Activated effector memory CD4-positive, alpha-beta T cell treated with anti-CD3 and anti-CD28 coated beads, Interleukin-2, amount 50 U/mL, for 16 hours (primary cell): ENCODE measurements around the gene ANKRD17.

Experiments
- DNase-seq: peaks from one replicate; pipeline ENCODE4 v3.0.0-alpha.2; 2020

Gene ANKRD17

GRCh38 chr4:73194064-73194463 lies 64.5 kb downstream of the ANKRD17 start:
- DNase-seq, result no peak

- DNase-seq, result no peak
Observed at GRCh38 chr4:73193659-73194058, 64.9 kb downstream of the ANKRD17 start.

GRCh38 chr4:73193155-73193554 lies 65.4 kb downstream of the ANKRD17 start:
- DNase-seq, result no peak

- DNase-seq, result no peak
Observed at GRCh38 chr4:73189274-73189810, 69.3 kb downstream of the ANKRD17 start.

GRCh38 chr4:73187325-73187724 lies 71.3 kb downstream of the ANKRD17 start:
- no peak for DNase-seq

- no peak for DNase-seq
Observed at GRCh38 chr4:73185903-73186302, 72.7 kb downstream of the ANKRD17 start.

GRCh38 chr4:73181231-73181630 lies 77.4 kb downstream of the ANKRD17 start:
- no peak for DNase-seq

GRCh38 chr4:73178389-73178788 lies 80.2 kb downstream of the ANKRD17 start:
- DNase-seq, result no peak

- DNase-seq, result no peak
Observed at GRCh38 chr4:73172161-73172560, 86.4 kb downstream of the ANKRD17 start.

- no peak for DNase-seq
Observed at GRCh38 chr4:73170518-73171198, 87.9 kb downstream of the ANKRD17 start.

- no peak for DNase-seq
Observed at GRCh38 chr4:73166212-73166611, 92.4 kb downstream of the ANKRD17 start.

GRCh38 chr4:73161527-73162185 lies 96.9 kb downstream of the ANKRD17 start:
- DNase-seq, result no peak

- DNase-seq, result no peak
Observed at GRCh38 chr4:73156394-73156793, 102.2 kb downstream of the ANKRD17 start.

GRCh38 chr4:73152893-73153292 lies 105.7 kb downstream of the ANKRD17 start:
- no peak for DNase-seq

- no peak for DNase-seq
Observed at GRCh38 chr4:73142995-73143547, 115.5 kb downstream of the ANKRD17 start.

GRCh38 chr4:73139991-73140390 lies 118.6 kb downstream of the ANKRD17 start:
- DNase-seq, result no peak

GRCh38 chr4:73139245-73139644 lies 119.4 kb downstream of the ANKRD17 start:
- DNase-seq, result no peak

GRCh38 chr4:73137121-73137520 lies 121.5 kb downstream of the ANKRD17 start:
- no peak for DNase-seq

- no peak for DNase-seq
Observed at GRCh38 chr4:73133784-73134183, 124.8 kb downstream of the ANKRD17 start.

- no peak for DNase-seq
Observed at GRCh38 chr4:73131281-73131680, 127.3 kb downstream of the ANKRD17 start.

- no peak for DNase-seq
Observed at GRCh38 chr4:73129319-73129718, 129.3 kb downstream of the ANKRD17 start.

GRCh38 chr4:73127839-73128453 lies 130.7 kb downstream of the ANKRD17 start:
- DNase-seq, result no peak

- DNase-seq, result no peak
Observed at GRCh38 chr4:73109493-73109892, 149.1 kb downstream of the ANKRD17 start.

- no peak for DNase-seq
Observed at GRCh38 chr4:73104695-73105094, 153.9 kb downstream of the ANKRD17 start.
